Measurements from ENCODE around the gene CDKL4.

The CDKL4 gene

GRCh38 chr2:39164089-39164488 is 79.7 kb downstream of the CDKL4 start:
- ATAC-seq, result no peak
- TF ChIP-seq TSHZ2 (CRISPR knock-in tag; IDR thresholded peaks at IDR 0.05), result no peak
- TF ChIP-seq BACH2 (CRISPR knock-in tag; IDR thresholded peaks at IDR 0.05; ENCODE audit: borderline replicate concordance), result no peak
- no peak for TF ChIP-seq OSR1 (CRISPR knock-in tag; IDR thresholded peaks at IDR 0.05)
- no peak for TF ChIP-seq ESRRG (CRISPR knock-in tag; IDR thresholded peaks at IDR 0.05)
- TF ChIP-seq, protein P1, sequence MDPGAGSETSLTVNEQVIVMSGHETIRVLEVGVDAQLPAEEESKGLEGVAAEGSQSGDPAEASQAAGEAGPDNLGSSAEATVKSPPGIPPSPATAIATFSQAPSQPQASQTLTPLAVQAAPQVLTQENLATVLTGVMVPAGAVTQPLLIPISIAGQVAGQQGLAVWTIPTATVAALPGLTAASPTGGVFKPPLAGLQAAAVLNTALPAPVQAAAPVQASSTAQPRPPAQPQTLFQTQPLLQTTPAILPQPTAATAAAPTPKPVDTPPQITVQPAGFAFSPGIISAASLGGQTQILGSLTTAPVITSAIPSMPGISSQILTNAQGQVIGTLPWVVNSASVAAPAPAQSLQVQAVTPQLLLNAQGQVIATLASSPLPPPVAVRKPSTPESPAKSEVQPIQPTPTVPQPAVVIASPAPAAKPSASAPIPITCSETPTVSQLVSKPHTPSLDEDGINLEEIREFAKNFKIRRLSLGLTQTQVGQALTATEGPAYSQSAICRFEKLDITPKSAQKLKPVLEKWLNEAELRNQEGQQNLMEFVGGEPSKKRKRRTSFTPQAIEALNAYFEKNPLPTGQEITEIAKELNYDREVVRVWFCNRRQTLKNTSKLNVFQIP (CRISPR knock-in tag; IDR thresholded peaks at IDR 0.05; ENCODE audit: borderline replicate concordance, low read depth), result no peak
- TF ChIP-seq ZNF8 (CRISPR knock-in tag; IDR thresholded peaks at IDR 0.05), result no peak
- TF ChIP-seq, protein P2, sequence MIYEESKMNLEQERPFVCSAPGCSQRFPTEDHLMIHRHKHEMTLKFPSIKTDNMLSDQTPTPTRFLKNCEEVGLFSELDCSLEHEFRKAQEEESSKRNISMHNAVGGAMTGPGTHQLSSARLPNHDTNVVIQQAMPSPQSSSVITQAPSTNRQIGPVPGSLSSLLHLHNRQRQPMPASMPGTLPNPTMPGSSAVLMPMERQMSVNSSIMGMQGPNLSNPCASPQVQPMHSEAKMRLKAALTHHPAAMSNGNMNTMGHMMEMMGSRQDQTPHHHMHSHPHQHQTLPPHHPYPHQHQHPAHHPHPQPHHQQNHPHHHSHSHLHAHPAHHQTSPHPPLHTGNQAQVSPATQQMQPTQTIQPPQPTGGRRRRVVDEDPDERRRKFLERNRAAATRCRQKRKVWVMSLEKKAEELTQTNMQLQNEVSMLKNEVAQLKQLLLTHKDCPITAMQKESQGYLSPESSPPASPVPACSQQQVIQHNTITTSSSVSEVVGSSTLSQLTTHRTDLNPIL (CRISPR knock-in tag; IDR thresholded peaks at IDR 0.05; ENCODE audit: low read depth), result no peak

- no peak for TF ChIP-seq ZC3H10 (CRISPR knock-in tag; IDR thresholded peaks at IDR 0.05)
- no peak for TF ChIP-seq ZNF70 (CRISPR knock-in tag; IDR thresholded peaks at IDR 0.05)
- TF ChIP-seq ISL1 (CRISPR knock-in tag; IDR thresholded peaks at IDR 0.05), result peak; percentile 68
- ATAC-seq, result no peak
Measured at GRCh38 chr2:39160982-39161381, 82.8 kb downstream of the CDKL4 start.

DNA sequence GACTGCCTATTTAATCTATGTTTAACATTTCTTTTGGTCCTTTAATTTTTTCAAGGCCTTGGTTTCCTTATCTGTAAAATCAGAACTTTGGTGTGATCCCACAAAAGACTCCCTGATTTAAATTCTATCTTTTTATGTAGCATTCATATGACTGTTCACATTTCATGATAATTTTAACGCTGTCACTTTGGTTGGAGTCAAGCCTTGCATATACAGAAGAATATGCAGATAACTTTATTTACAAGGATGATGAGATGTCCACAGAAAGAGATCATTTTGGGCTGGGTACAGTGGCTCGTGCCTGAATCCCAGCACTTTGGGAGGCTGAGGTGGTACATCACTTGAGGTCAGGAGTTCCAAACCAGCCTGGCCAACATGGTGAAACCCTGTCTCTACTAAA is 84.5 kb downstream of the CDKL4 start:
- ATAC-seq, result no peak
- TF ChIP-seq ISL1 (CRISPR knock-in tag; IDR thresholded peaks at IDR 0.05) (no peak), ARNTL (CRISPR knock-in tag; IDR thresholded peaks at IDR 0.05; ENCODE audit: borderline replicate concordance, low read depth) (no peak), CSDC2 (CRISPR knock-in tag; IDR thresholded peaks at IDR 0.05) (no peak), RARB (CRISPR knock-in tag; IDR thresholded peaks at IDR 0.05) (no peak), GLIS3 (CRISPR knock-in tag; IDR thresholded peaks at IDR 0.05) (no peak), PATZ1 (CRISPR knock-in tag; IDR thresholded peaks at IDR 0.05; ENCODE audit: borderline replicate concordance) (no peak), PPARA (CRISPR knock-in tag; IDR thresholded peaks at IDR 0.05; ENCODE audit: borderline replicate concordance) (no peak), TCF4 (CRISPR knock-in tag; IDR thresholded peaks at IDR 0.05; ENCODE audit: borderline replicate concordance) (no peak), BACH2 (CRISPR knock-in tag; IDR thresholded peaks at IDR 0.05; ENCODE audit: borderline replicate concordance) (no peak), ZC3H10 (CRISPR knock-in tag; IDR thresholded peaks at IDR 0.05) (no peak), ZNF565 (CRISPR knock-in tag; conservative IDR thresholded peaks at IDR 0.05; ENCODE audit: low read depth) (no peak), OSR1 (CRISPR knock-in tag; IDR thresholded peaks at IDR 0.05) (no peak), TSHZ2 (CRISPR knock-in tag; IDR thresholded peaks at IDR 0.05) (no peak)

DNA sequence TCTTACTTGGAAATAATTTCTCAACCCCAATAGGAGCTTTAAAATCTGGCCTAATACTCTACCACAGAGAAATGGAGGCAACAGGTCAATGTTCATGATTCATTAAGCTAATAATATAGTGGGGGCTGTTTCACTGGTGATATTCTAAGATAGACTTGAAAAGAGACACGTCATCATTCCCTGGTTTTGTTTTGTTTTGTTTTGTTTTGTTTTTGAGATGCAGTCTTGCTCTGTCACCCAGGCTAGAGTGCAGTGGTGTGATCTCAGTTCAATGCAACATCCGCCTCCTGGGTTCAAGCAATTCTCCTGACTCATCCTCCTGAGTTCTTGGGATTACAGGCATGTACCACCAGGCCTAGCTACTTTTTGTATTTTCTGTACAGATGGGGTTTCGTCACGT is 85.4 kb downstream of the CDKL4 start:
- no peak for ATAC-seq
- no peak for TF ChIP-seq GLIS3 (CRISPR knock-in tag; IDR thresholded peaks at IDR 0.05)
- no peak for TF ChIP-seq CSDC2 (CRISPR knock-in tag; IDR thresholded peaks at IDR 0.05)
- no peak for TF ChIP-seq TCF4 (CRISPR knock-in tag; IDR thresholded peaks at IDR 0.05; ENCODE audit: borderline replicate concordance)
- no peak for TF ChIP-seq RARB (CRISPR knock-in tag; IDR thresholded peaks at IDR 0.05)
- TF ChIP-seq ZNF8 (CRISPR knock-in tag; IDR thresholded peaks at IDR 0.05), result no peak
- no peak for TF ChIP-seq PATZ1 (CRISPR knock-in tag; IDR thresholded peaks at IDR 0.05; ENCODE audit: borderline replicate concordance)
- TF ChIP-seq, protein P1 (CRISPR knock-in tag; IDR thresholded peaks at IDR 0.05; ENCODE audit: borderline replicate concordance, low read depth), result no peak
- TF ChIP-seq BACH2 (CRISPR knock-in tag; IDR thresholded peaks at IDR 0.05; ENCODE audit: borderline replicate concordance), result no peak
- no peak for TF ChIP-seq ISL1 (CRISPR knock-in tag; IDR thresholded peaks at IDR 0.05)
- TF ChIP-seq PPARA (CRISPR knock-in tag; IDR thresholded peaks at IDR 0.05; ENCODE audit: borderline replicate concordance), result no peak
- no peak for TF ChIP-seq TOX (CRISPR knock-in tag; IDR thresholded peaks at IDR 0.05; ENCODE audit: borderline replicate concordance)
- no peak for TF ChIP-seq ZFP3 (CRISPR knock-in tag; IDR thresholded peaks at IDR 0.05)
- TF ChIP-seq ZC3H10 (CRISPR knock-in tag; IDR thresholded peaks at IDR 0.05), result no peak

Data from SK-N-SH treated with all-trans-retinoic acid at 6 μM for 48 hours (cell line).